ENCODE data around the gene CHN2.
A peak's percentile ranks its signal among the peaks of the same experiment; 100 is the strongest.

Gene CHN2

DNA sequence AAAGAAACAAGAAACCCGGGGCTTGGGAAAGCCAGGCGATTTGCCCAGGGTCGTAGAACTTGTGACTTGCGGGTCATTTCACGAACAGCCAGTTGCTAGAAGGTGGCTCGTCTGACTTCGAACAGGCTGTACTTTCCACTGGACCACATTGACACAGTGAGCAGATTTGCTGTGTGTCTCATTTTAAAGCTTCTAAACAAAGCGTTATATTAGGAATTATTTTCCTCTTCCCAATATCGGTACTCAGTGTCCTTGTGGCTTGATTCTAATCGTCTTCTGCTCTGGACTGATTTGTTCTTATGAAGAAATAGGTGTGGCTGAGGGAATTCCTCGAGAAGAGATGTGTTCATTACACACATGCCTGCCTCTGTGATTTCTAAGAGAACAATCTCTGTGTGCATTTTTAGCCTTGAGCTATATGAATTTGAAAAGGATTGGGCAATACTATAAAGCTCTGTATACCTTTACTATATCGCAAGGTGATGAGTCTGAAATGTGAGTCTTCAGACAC, 219.1 kb downstream of the CHN2 start:
- DNase-seq, result no peak

DNA sequence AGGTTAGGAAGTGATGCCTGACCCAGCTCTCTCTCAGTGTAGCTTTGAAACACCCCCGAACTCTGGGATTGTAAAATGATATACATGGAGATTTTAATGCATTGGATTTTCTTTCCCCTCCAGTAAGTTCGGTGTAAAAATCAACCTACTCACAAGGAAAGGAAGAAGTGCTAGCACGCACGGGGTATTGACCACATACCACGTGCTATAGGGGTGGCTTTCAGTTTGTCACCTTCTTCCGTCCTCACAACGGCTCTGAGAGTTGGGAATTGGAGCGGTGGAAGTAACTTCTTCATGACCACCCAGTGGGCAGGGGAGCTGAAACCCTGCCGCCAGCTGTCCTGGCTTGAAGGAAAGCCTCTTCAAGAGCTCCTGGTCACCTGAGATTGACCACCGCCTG, 219.6 kb downstream of the CHN2 start:
- DNase-seq, result no peak

DNA sequence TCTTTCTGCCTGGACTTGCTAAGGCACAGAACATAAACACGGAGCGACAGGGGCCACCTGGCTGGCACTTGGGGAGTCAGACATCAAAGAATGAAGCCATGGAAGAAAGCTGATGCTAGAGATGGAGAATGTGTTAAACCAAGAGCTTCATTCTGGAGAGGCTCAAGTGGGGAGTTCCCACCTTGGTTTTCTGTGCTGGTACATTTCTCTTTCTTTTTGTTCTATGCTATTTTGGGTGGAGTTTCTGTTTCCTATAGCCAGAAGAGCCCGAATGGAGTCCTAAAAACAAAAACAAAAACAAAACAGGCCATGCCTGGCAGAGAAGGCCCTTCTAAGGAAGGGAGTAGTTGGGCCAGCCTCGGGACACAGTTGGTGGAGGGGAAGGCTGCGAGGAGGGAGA, 220.6 kb downstream of the CHN2 start:
- no peak for DNase-seq

DNA sequence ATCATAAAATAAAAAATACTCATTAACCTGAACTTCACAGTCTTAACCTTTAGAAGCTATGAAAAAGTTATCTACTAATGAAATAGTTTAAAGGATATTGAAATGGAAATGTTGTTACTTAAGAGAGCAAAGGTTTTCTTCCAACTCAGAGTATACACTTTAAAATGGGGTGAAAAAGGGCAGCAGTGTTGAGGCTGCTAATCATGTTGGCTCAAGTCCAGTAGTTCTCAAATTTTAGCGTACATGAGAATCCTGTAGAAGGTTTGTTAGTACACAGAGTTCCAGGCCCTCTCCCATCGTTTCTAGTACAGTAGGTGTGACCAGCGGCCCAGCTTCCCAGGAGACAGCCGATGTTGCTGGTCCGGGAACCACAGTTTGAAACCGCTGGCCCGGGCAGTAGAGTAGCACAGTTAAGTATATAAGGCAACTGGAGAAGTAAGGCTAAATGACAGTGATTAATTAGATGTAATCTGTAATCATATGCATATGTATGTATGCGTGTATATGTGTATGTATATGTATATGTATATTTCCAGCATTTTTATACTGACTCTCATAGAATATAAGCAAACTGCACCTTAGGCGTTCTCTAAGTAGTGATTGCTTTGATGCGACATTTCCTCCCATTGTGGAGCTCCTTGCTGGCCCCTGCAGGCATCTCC, 221.8 kb downstream of the CHN2 start:
- DNase-seq, result no peak

DNA sequence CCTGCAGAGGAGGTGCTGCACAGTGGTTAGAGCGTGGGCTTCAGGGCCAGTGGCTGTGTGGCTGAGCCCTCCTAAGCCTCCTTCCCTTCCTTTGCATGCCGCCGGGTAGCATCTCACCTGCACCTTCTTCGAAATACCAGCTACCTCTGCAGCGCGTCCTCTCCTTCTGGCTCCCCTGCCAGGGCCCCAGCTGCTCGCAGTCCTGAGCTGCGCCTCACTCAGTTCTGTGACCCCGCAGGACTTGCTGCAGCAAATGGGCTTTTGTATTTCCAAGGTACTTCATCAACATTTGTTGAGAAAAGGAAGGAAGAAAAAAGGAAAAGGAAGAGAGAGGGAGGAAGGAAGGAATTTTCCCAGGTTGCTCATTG, 222.3 kb downstream of the CHN2 start:
- DNase-seq, result no peak

DNA sequence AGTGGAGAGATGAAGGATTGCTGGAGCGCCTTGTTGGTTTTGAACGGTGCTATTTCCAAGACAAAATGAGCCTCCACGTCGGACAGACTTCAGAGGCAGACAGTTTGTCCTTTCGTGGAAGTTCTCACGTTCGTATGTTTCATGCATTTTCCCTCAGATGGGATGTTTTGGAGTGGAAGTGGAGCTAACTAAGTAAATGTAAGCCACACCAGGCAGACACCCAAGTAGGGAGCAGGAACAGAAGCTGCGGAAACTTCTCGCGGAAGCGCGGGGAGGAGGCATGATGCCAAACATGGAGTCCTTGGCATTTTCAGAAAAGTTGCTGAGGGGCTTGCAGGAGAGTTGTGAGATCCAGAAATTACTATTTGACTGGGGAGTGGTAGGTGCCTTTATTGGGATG, 223.5 kb downstream of the CHN2 start:
- DNase-seq, result no peak

DNA sequence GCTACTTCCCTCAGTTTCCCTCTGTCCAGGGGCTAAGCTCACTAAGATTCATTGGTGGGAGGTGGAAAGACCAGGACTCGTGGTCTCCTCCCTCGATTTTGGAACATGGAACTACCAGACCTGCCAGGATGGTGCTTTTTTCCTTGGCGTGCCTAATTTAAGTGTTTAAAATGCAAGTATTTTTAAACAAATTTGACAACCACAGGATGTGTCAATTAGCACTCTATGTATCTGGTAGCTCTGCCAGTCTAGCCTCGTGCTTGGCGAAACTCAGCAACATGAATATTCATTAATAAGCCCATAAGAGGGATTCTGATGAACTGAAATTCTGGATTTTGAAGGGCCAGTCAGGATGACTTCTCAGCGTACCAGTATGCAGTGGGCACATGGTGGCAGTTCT, 224.1 kb downstream of the CHN2 start:
- no peak for DNase-seq

DNA sequence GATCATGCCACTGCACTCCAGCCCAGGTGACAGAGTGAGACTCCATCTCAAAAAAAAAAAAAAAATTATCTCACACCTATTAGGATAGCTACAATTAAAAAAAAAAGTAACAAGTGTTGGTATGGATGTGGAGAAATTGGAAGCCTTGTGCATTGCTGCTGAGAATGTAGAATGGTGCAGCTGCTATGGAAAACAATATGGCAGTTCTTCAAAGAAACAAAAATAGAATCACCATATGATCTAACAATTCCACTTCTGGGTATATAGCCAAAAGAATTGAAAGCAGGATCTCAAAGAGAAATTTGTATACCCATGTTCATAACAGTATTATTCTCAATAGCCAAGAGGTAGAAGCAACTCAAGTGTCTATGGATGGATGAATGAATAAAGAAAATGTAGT, 225.4 kb downstream of the CHN2 start:
- DNase-seq, result no peak

DNA sequence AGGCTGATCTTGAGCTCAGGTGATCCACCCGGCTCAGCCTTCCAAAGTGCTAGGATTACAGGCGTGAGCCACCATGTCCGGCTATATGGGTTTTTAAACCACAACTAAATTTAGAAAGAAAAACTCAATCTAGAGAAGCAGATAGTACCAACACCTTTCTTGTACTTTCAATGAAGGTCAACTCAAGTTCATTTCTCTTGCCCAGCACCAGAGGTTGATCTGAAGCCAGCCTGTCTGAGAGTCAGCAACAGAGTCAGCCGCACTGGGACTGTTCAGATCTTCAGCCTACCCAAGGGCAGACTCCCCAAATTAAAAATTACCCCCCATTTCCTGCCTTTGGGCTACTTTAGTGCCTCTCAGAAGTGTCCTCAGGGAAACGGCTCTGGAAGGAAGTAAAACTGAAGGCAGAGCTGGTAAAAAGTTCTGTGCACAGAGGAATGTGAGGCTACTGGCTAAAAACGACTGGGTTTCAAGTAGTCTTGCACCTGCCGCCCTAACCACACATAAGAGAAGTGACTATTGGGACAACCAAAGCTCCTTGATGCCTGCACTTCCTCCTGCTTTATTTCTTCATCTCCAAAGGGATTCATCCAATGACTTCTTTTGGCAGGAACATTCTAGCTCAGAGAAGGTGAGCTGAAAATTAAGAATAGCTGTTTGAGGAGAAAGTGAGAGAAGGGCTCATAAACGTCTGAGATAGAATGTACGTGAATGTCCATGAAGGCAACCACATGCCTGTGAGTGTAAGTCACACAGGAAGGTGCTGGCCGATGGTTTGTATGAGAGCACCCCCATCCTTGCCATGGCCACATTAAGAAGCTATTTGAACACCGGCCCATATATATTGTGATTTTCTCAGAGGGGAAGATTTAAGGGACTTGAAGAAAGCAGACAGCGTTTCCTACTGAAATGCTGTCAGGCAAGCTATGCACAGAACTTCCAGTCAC, 226.7 kb downstream of the CHN2 start:
- DNase-seq, result no peak

DNA sequence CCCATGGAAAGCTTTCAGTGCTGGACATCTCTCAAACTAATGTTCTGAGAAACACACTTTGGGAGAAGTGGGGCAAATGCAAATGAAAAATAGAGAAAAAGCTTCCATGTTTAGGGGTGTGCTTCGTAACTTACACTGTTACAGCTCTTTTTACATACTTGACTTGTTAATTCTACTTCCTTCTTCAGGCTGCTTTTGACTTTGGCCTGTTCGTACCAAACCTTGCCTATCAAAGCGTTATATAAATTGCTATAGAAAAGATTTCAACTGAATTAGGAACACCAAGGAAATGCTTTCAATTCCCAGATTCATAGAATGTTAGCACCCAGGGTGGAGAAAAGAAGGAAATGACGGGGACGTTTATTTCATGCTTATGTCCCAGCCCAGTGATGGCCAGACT, 228.3 kb downstream of the CHN2 start:
- no peak for DNase-seq

DNA sequence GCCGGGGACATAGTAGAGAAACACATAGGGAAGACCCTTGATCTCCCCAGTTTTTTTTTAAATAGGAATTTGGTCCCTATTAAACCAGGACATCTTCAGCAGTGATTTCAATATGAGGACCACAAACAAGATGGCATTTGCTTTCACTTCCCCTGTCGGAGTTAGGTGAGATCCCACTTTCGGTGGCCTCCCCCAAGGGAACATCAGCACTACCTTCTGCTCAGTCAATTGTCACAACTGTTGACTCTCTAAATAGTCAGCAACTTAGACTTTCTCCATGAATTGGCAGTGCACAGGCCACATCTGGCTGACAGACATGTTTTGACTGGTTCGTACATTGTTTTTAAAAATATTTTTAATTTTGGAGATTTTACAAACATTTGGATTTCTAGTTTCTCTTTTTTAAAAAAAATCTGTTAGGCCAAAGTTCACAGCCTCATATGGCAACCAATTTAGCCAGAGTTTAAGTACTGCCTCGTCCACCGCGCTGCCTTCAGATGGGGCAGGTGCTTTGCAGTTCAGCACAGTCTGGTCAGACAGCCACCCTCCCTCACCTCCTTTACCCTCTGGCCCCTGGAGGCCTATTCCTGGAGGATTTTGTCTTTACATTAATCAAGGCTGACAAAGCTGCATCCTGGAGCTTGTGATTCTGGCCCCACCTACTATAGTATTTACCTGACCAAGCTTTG, 229.9 kb downstream of the CHN2 start:
- peak; percentile 21 for DNase-seq

DNA sequence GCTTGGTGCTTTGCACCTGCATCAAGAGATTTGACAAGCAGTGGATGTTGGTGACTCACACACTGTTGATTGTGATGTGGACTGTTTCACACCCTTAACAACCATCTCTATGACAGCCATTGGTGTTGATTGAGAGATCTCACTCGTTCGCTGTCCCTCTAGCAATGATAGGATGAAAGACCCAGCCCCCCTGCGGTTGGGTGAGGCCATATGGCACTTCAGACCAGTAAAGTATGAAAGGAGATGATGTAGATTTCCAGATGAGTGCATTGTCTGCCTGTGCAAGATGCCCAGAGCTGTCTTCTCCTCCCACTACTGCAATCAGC, 230.4 kb downstream of the CHN2 start:
- DNase-seq, result no peak

DNA sequence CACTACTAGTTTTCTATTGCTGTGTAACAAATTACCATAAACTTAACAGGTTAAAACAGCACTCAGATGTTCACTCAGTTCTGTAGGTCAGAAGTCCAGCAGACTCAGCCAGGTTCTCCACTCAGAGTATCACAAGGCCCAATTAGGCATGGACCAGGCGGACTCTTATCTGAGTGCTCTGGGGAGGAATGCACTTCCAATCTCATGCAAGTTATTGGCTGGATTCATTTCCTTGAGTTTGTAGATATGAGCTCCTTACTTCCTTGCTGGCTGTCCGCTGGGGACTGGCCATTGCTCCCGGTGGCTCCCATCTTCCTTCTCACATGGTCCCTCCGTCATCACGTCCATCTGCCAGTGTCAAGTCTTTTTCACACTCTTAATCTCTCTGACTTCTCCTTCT, 232.0 kb downstream of the CHN2 start:
- DNase-seq, result no peak

DNA sequence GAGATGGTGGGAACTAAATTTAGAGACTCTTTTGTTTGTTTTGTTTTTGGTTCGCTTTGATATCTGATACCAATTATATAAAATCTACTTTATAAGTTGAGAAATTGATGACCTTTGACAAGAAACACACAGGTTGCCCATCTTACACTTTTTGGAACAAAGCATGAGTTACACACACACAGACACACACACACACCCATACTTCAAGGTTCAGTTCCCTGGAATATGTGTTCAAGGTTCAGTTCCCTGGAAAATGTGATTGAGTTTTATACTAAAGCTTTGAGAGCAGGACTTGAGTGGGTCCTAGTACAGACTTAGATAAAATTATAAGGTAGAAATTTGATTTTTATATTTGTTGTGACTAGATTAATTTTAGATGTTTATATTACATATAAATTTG, 234.8 kb downstream of the CHN2 start:
- DNase-seq, result no peak

DNA sequence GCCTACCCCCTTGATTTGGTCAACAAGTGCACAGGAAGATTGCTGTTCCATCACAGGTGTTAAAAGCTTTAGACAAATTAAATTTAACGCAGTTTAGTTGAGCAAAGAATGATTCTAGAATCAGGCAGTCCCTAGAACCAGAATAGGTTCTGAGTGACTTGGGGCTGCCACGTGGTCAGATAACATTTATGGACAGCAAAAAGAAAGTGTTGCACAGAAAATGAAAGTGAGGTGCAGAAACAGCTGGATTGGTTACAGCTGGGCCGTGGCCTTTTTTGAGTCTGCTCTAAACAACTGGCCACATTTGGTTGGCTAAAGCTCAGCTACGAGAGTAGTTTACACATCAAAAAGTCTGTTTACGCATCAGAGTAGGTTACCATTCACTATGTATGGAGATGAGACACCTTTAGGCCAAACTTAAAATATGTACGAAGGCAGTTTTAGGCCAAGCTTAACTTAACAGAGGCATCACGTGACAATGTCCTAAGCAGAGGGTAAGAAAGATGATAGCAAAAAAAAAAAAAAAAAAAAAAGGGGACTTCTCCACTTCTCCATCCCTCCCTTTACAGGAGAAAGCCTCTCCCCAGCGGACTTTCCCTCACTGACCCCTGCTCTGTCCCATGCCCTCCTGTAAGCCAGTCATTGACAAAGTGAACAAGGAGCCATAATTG, 235.8 kb downstream of the CHN2 start:
- no peak for DNase-seq

DNA sequence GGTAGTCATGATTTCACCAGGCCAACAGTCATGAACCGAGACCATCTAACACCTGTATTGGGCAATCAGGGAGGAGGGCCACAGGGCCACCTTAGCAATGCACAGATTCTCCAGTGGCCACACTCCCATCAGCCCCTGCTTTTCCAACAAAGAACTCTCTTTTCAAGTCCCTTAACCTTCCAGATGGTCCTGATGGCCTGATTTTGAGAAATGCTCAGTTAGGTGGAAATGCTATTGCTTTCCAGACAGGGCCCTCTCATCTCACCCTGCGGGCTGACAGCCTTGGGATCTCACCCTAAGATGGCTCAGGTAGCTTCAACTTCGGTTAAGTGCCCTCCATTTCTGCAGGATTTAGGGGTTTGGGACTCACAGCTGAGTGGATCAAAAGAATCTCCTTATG, 237.1 kb downstream of the CHN2 start:
- DNase-seq, result no peak

DNA sequence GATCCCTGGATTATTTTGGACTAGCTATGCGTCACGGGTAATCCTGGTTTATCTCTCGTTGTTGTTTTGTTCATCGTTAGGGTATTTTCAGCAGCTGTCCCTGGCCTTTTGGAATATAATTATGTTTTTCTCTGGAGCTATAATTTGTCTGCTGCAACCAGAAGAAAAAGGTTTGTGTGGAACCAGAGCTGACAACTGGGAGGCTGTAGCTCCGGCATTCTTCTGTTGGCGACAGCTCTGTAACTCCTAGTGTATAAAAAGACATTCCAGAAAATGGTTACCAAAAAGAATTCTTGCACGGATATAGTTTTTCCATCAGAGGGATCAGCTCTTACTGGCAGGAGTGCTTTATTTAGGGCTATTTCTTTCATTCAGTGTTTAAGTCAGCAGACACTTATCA, 238.1 kb downstream of the CHN2 start:
- no peak for DNase-seq

DNA sequence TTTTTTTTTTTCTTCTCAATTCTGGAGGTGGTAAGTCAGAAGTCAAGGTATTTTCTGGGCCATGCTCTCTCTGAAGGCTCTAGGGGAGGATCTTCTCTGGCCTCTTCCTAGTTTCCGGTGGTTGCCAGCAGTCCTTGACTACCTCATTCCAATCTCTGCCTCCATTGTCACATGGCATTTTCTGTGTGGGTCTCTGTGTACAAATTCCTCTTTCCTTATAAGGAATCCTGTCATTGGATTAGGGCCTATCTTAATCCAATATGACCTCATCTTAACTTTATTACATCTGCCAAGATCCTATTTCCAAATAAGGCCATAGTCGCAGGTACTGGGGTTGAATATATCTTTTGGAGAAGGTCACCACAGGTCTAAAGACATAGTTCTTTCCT, 239.8 kb downstream of the CHN2 start:
- DNase-seq, result no peak

DNA sequence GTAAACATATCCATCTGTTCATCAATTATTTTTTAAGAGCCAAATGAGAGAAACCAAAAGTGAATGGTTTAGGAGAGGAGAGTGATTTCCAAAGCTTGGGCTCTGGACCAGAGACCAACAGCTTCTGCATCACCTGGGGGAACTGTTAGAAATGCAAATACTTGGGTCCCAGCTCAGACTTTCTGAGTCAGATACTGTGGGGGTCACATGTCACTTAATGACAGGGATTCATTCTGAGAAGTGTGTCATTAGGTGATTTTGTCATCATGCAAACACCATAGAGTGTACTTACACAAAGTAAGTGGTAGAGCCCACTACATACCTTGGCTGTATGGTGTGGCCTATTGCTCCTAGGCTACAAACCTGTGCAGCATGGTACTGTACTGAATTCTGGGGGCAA, 240.6 kb downstream of the CHN2 start:
- no peak for DNase-seq

DNA sequence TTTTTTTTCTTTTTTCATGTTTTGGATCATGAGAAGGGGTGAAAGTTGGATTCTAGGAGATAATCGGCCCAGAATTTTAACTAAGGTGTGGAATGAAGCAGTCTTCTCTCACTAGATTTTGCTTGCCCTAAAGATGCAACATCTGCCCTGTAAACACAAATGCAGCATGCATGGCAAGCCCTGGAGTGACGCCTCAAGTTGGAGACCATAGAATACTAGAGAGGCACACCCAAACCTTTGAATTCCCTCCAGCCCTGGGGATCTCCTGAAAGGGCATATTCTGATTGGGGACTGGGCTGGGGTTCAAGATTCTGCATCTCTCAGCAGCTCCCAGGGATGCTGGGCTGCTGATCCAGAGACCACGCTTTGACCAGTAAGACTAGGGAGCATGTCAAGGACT, 241.3 kb downstream of the CHN2 start:
- DNase-seq, result no peak

DNA sequence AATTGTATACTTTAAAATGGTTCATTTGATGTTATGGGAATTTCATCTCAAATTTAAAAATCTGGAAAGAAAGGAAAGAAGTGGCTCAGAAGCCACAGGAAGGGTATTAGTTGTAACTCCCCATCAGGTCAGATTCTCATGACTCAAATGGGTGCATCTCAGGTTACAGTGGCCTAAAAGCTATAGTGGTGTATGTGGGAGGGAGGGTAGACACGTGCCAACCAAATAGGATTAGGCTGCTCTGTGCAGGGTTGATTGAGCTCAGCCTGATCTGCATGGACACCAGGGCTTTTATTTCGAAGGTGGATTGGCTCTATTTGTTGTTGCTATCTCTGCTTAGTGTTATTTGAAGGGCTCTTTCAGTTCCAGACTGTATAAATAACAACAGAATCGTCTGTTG, 247.6 kb downstream of the CHN2 start:
- peak; percentile 60 for DNase-seq

DNA sequence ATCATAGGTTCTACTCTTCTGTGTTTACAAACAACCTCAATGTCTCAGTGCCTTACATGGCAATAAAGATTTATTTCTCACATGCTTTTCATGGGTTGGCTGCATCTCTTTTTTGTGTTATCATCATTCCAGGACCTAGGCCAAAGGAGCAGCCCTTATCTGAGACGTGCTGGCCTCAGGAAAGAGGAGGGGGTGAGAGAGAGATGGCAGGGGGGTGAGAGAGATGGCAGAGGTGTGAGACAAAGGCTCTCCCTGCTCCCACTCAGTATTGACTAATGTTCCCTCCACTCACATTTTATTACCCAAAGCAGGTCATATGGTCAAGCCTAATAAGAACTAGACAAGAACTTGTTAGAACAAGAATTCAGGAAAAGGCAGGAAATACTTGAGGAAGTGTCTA, 249.0 kb downstream of the CHN2 start:
- DNase-seq, result no peak

DNA sequence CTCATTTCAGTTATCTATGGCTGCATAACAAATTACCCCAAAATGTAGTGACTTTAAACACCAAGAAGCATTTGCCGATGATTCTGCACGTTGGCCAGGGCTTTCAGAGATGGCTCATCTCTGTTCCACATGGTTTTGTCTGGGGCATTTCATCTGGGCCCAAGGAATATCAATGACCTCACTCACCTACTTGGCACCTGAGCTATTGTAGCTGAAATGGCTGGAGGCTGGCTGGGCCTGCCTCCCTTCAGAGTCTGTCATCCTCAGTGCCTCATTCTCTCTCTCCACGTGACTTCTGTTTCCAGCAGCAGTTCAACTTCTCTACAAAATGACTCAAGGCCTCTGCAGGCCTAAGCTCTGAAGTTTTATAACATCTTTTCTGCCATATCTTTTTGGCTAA, 249.7 kb downstream of the CHN2 start:
- no peak for DNase-seq
